Measurements from ENCODE around the gene EID3.

EID3 gene

DNA sequence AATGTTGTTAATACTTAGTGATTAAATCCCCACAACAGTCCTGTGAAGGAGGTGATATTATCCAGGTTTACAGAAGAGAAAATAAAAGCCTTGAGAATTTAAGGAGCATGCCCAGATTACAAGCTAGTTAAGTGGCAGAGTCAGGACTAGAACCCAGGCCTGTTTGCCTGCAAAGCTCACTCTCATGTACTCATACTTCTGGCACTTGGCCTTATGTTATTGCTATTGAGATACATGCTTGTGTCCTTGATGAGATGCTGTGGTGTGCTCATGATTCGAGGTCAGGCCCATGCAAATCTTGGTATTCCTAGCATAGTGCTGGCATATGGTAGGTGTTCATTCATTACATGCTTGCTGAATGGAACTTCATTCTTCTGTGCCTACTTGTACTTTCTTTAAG lies 7.6 kb upstream of the EID3 start:
- H3K9me3 Mint-ChIP-seq = no peaks in the 10 kb centered on the region
- H3K27ac Mint-ChIP-seq = no peak overlapping the region
- peaks cover 44% of the 10 kb centered on the region for H3K36me3 Mint-ChIP-seq (ENCODE audit: low read depth)
- peaks cover 29% of the 10 kb centered on the region for H3K4me1 Mint-ChIP-seq (ENCODE audit: low read depth)
- H3K4me3 Mint-ChIP-seq = no peak overlapping the region
- no peaks in the 10 kb centered on the region for H3K27me3 Mint-ChIP-seq (ENCODE audit: low read depth)

DNA sequence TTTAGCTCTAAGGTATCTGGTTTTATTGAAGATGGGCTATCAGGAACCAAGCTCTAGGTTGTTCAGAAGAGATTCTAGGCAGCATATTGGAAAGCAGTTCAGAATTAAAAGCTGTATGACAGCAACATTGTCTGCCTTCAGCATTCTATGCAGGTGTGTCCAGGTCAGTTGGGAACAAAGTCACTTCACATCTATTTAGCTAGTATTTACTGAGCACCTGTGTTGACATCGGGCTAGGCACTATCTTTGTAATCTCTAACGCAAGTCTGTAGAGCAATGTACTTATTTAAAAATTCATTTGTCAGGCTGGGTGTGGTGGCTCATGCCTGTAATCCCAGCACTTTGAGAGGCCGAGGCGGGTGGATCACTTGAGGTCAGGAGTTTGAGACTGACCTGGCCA lies 6.8 kb upstream of the EID3 start:
- no peaks in the 10 kb centered on the region for H3K9me3 Mint-ChIP-seq
- H3K27me3 Mint-ChIP-seq (ENCODE audit: low read depth) = no peaks in the 10 kb centered on the region
- H3K36me3 Mint-ChIP-seq (ENCODE audit: low read depth) = peaks cover 44% of the 10 kb centered on the region
- no peak overlapping the region for H3K4me3 Mint-ChIP-seq
- no peak overlapping the region for H3K27ac Mint-ChIP-seq
- H3K4me1 Mint-ChIP-seq (ENCODE audit: low read depth) = peaks cover 31% of the 10 kb centered on the region

DNA sequence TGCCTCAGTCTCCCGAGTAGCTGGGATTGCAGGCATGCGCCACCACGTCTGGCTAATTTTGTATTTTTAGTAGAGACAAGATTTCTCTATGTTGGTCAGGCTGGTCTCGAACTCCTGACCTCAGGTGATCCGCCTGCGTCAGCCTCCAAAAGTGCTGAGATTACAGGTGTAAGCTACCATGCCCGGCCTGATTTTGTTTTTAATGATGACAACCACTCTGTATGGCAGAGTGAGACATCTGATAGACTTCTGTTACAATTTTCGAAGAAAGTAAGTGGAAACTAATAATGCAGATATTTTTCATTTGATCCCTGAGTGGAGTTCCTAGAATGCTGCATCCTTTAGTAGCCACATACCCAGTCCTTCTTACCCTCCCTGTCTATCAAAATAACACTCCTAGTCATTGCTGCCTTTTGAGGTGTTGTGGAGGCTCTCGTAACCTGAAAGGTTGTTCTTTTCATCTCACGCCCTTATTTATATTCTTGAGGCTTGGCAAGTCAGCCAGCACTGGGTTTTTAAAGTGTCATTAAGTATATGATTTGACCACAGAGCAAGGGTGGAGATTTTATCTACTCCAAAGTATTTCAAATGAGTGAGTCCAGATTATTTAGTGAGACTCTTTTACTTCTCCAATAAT lies 5.9 kb upstream of the EID3 start:
- Mint-ChIP-seq H3K4me3 (no peak overlapping the region), H3K4me1 (ENCODE audit: low read depth) (peaks cover 31% of the 10 kb centered on the region), H3K36me3 (ENCODE audit: low read depth) (peaks cover 40% of the 10 kb centered on the region), H3K9me3 (no peaks in the 10 kb centered on the region), H3K27me3 (ENCODE audit: low read depth) (no peaks in the 10 kb centered on the region), H3K27ac (no peak overlapping the region)

DNA sequence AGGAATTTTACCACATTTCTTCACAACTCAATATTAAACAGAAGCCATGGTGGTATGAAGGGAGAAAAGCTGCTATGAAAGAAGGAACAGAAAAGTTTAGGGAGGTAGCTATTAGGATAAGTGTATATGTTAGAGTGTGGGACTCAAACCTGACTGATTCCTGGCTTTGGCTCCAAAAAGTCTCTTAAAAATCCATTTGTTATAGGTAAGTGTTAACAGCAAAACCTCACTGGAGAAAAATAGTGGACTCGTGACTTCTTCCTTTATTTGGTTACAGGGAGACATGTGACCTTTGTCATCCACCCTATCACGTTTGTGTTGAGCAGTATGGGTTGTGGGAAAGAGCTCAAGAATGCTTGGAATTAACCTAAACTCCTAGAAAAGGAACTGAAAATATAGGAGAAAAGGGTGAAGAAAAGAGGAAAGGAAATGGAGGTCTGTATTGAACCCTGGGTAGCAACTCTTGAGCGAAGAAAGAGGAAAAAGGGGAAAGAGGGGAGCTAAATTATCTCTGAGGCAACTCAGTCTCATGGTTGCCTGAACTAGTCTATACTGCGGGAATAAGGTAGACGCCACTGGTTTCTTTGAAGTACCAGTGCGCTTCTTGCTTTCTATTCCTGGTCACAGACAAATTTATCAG lies 3.6 kb upstream of the EID3 start:
- Mint-ChIP-seq H3K36me3 (ENCODE audit: low read depth) (peaks cover 28% of the 10 kb centered on the region), H3K4me3 (no peak overlapping the region), H3K4me1 (ENCODE audit: low read depth) (peaks cover 44% of the 10 kb centered on the region), H3K27me3 (ENCODE audit: low read depth) (no peaks in the 10 kb centered on the region), H3K27ac (no peak overlapping the region), H3K9me3 (no peaks in the 10 kb centered on the region)

DNA sequence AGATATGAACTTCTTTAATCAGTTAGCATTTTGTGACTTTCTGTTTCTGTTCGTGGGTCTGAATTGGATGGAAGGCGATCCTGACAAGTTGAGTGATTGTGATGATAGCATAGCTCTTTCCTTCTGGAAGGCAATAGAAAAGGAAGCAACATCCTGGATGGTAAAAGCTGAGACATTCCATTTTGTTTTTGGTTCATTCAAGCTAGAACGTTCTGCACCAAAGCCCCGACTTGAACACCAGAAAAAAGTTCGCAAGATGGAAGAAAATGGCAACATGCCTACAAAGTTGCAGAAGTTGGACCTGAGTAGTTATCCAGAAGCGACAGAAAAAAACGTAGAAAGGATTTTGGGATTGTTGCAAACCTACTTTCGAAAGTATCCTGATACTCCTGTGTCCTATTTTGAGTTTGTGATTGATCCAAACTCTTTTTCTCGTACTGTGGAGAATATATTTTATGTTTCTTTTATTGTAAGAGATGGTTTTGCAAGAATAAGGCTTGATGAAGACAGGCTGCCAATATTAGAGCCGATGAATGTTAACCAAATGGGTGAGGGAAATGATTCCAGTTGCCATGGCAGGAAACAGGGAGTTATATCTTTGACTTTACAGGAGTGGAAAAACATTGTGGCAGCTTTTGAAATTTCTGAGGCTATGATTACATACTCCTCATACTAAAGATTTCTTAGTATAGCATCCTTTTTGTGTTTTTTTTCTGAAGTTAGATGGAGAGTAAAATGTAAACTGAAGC lies 896 bp downstream of the EID3 start:
- peaks cover 19% of the 10 kb centered on the region for H3K36me3 Mint-ChIP-seq (ENCODE audit: low read depth)
- H3K27me3 Mint-ChIP-seq (ENCODE audit: low read depth) = no peaks in the 10 kb centered on the region
- no peaks in the 10 kb centered on the region for H3K9me3 Mint-ChIP-seq
- peak overlapping the region; percentile 99 for H3K27ac Mint-ChIP-seq
- peaks cover 44% of the 10 kb centered on the region for H3K4me1 Mint-ChIP-seq (ENCODE audit: low read depth)
- H3K4me3 Mint-ChIP-seq = peak overlapping the region; percentile 94

DNA sequence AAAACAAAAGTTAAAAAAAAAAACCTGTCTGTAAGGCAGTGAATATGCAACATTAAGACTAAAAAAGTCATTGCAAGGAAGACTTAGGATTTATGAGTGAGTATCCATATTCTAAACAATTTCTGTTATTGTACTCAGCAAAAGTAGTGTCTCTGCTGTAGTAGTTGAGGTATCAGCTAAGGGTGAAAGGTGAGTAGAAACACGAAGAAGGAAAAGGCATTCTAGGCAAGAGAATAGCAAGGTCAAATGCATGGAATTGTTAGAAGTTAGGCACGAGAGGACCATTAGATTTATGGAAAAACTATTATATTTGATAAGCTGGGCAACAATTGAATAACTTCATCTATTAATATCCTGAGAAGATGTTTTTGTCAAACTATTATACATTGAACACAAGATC lies 1.8 kb downstream of the EID3 start:
- peak overlapping the region; percentile 28 for H3K27ac Mint-ChIP-seq
- no peaks in the 10 kb centered on the region for H3K9me3 Mint-ChIP-seq
- peaks cover 41% of the 10 kb centered on the region for H3K4me1 Mint-ChIP-seq (ENCODE audit: low read depth)
- H3K4me3 Mint-ChIP-seq = peak overlapping the region; percentile 33
- H3K36me3 Mint-ChIP-seq (ENCODE audit: low read depth) = peaks cover 17% of the 10 kb centered on the region
- H3K27me3 Mint-ChIP-seq (ENCODE audit: low read depth) = no peaks in the 10 kb centered on the region

DNA sequence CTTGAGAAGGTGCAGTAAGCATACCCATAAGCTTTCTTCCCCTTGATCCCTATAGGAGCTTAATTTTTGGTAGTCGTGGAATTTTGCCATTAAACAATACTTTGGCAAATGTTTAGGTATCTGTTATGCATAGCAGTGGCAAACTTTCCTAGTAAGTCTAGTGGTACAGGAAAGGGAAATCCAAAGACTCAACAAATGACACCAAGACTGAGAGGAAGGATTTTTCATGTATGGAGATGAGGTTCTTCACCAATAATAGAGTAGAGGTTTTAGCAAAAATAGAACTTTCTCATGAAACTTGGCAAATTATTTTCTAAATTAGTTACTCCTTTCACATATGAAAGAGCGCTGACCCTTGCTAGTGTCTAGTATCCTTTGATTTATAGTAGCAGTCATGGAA lies 2.8 kb downstream of the EID3 start:
- Mint-ChIP-seq H3K27me3 (ENCODE audit: low read depth) (no peaks in the 10 kb centered on the region), H3K4me1 (ENCODE audit: low read depth) (peaks cover 41% of the 10 kb centered on the region), H3K27ac (no peak overlapping the region), H3K4me3 (no peak overlapping the region), H3K36me3 (ENCODE audit: low read depth) (peaks cover 20% of the 10 kb centered on the region), H3K9me3 (no peaks in the 10 kb centered on the region)

DNA sequence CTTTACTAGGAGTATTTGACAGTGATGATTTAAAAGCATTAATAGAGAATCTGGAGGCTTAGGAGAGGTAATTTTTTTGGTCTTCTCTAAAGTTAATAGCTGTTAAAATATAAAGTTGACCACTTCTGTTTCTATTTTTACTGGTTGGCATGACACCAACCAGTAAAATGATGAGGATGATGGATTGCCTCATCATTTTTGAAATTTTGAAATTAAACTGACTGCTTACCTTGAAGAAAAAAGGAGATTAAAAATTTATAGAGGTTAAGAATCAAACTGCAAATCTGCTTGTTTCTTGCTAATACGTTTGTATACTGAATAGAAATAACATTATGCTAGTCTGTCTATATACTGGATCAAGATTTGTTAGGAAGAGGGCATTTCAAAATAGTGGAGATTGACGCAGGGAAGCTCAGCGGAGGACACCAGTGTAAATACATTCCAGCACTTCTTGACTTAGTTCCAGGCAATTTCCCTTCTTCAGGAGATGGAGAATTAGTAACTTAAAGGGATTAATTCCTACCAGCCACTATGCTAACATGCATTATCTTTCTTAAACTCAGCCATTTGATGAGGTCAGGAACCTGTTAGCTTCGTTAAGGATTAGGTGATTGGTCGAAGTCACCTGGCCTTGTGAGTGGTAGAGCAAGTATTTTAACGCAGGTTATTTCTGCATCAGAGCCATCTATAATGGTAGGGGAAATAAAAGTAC lies 3.6 kb downstream of the EID3 start:
- H3K27me3 Mint-ChIP-seq (ENCODE audit: low read depth) = no peaks in the 10 kb centered on the region
- peaks cover 36% of the 10 kb centered on the region for H3K4me1 Mint-ChIP-seq (ENCODE audit: low read depth)
- peaks cover 22% of the 10 kb centered on the region for H3K36me3 Mint-ChIP-seq (ENCODE audit: low read depth)
- no peak overlapping the region for H3K4me3 Mint-ChIP-seq
- no peak overlapping the region for H3K27ac Mint-ChIP-seq
- no peaks in the 10 kb centered on the region for H3K9me3 Mint-ChIP-seq

DNA sequence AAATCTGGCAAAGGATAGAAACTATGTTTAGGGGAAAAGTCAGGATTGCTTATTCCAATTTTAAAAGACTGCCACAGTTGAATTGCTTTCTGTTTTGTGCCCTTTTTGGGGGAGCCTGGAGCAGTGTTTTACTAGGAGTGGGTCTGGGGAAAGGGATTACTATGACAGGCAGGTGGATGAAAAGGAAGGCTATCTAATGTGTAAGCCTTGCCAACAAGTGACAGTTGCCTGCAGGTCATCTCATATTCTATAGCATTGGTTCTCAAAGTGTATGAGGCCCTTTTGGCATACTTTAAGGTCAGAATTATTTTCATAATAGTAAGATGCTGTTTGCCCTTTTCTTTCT lies 4.1 kb downstream of the EID3 start:
- Mint-ChIP-seq H3K9me3 (no peaks in the 10 kb centered on the region), H3K27me3 (ENCODE audit: low read depth) (no peaks in the 10 kb centered on the region), H3K4me1 (ENCODE audit: low read depth) (peaks cover 36% of the 10 kb centered on the region), H3K36me3 (ENCODE audit: low read depth) (peaks cover 22% of the 10 kb centered on the region), H3K27ac (no peak overlapping the region), H3K4me3 (no peak overlapping the region)

DNA sequence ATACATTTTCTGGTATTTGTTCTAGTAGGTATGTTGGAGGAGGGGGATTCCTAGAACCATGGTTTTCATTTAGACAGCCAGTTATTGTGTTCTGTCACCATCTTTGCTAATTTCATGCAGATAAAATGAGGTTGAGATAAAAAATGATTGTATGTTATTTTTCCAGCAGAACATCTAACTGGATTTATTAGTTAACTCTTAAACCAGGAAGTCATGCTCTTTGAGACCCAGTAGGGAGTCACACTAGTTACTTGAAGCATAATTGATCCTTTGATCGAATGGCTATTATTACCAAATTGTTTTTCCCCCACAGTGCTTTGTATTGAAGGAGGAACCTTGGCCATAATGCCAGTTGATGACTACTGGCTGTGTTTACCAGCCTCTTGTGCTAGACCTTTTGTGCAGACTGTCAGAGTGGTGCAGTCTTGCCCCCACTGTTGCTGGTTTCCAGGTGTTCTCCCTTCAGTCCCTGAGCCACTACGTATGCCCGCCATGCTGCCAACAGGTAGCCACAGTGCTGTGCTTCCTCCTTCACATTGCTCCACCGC lies 6.0 kb downstream of the EID3 start:
- Mint-ChIP-seq H3K27me3 (ENCODE audit: low read depth) (no peaks in the 10 kb centered on the region), H3K27ac (no peak overlapping the region), H3K4me1 (ENCODE audit: low read depth) (peaks cover 23% of the 10 kb centered on the region), H3K9me3 (no peaks in the 10 kb centered on the region), H3K36me3 (ENCODE audit: low read depth) (peaks cover 21% of the 10 kb centered on the region), H3K4me3 (no peak overlapping the region)

DNA sequence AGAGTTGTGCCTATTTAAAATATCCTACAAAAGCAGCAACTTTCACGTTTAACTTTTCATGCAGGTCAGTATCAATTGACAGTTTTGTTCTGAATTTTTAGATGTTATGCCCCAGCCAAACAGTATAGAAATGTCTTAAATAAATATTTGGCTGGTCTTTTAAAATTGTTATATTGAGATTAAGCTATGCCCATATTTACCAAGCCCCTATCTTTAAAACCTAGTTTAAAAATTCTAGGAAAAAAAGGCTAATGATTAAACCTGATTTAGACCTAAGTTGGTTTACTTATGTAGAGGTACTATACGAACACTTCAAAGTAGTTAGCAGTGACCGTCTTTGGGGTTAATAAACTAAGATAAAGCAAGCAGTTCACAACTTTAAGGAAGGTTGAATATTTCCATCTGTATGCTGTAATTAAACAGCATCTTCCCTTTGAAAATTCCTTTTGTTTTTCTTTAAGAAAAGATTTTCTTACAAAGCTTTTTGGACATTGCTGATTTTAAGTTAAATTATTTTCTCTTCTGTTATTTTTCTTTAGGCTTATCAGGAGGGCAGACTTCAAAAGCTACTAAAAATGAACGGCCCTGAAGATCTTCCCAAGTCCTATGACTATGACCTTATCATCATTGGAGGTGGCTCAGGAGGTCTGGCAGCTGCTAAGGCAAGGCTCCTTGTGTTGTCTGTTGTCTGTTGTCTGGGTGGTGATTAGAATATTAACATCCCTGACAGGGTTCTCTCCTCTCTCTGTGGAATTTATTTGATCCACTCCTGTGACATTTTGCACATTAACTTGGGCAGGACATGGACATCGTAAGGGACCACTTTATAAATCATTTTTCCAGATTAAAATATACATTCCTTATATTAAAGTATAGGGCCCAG lies 7.5 kb downstream of the EID3 start:
- H3K4me1 Mint-ChIP-seq (ENCODE audit: low read depth) = peaks cover 18% of the 10 kb centered on the region
- no peak overlapping the region for H3K27ac Mint-ChIP-seq
- peaks cover 26% of the 10 kb centered on the region for H3K36me3 Mint-ChIP-seq (ENCODE audit: low read depth)
- H3K9me3 Mint-ChIP-seq = no peaks in the 10 kb centered on the region
- H3K4me3 Mint-ChIP-seq = no peak overlapping the region
- H3K27me3 Mint-ChIP-seq (ENCODE audit: low read depth) = no peaks in the 10 kb centered on the region

DNA sequence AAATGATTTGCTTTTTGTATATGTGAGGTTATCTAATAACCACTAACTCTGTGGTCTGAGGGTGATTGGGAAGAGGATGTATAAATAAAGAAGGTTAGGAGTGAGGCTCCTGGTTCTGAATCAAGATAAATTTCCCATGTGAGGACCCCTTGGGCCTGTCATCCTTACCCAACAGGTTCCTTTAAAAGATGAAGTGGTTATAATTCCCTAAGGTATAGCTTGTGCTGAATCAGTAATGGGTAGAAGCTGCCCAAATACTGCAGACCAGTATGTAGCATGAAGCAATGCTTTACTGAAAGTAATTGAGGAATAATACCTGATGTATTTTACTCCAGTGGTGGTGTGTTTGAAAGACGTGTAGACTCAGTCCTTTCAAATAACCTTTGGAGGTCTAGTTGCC lies 8.7 kb downstream of the EID3 start:
- H3K4me1 Mint-ChIP-seq (ENCODE audit: low read depth) = peaks cover 15% of the 10 kb centered on the region
- H3K36me3 Mint-ChIP-seq (ENCODE audit: low read depth) = peaks cover 28% of the 10 kb centered on the region
- H3K27ac Mint-ChIP-seq = no peak overlapping the region
- no peak overlapping the region for H3K4me3 Mint-ChIP-seq
- no peaks in the 10 kb centered on the region for H3K27me3 Mint-ChIP-seq (ENCODE audit: low read depth)
- no peaks in the 10 kb centered on the region for H3K9me3 Mint-ChIP-seq

DNA sequence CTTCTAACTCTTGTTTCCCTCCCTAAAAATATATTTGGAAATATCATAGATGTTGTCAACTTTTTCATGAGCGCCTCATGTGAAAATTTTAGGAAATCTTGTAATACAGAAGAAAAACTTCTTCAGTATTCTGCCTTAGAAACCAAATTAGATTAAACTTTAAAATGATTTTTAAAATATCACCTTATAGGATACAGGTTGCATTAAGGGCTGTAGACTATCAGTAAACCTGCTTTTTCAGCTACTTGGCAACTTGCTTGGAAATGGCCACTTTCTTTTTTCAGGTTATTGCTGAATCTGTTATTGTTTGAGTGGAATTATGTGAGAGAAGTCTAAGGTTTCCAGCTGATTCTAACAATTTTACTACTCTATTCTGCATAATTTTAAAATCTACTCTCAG lies 9.1 kb downstream of the EID3 start:
- Mint-ChIP-seq H3K36me3 (ENCODE audit: low read depth) (peaks cover 28% of the 10 kb centered on the region), H3K27me3 (ENCODE audit: low read depth) (no peaks in the 10 kb centered on the region), H3K27ac (no peak overlapping the region), H3K4me1 (ENCODE audit: low read depth) (peaks cover 11% of the 10 kb centered on the region), H3K9me3 (no peaks in the 10 kb centered on the region), H3K4me3 (no peak overlapping the region)

All from T-helper 1 cell treated with Interleukin-12 subunit alpha and Interleukin-12 subunit beta and Interleukin-4 antibody, amounts not matched to agents 30 μg/mL and 1 μg/mL, for 36 hours (primary cell).